Liver (tissue), 9 donors: Measurements from ENCODE around the gene RESP18. TPM values are rescaled to one million over a fixed set of nuclear protein-coding genes. Genes with fewer than 3 reads are reported as not detected.

Source experiments
- DNase-seq: peaks from one replicate; pipeline ENCODE4 v3.0.0-alpha.2; 2017; ENCODE audit warnings: low spot score
- H3K27ac ChIP-seq, 2 donors: one replicate each; pipeline ENCODE4 v1.7.0; 2013; ENCODE audit warnings: inconsistent platforms in 2 of 2, low read length in 2 of 2, control low read depth in 1 of 2, low read depth in 1 of 2, mild to moderate bottlenecking in 1 of 2
- H3K27me3 ChIP-seq, 4 donors: one replicate each; pipeline versions ENCODE4 v1.6.1 to v1.7.0; 2013; ENCODE audit warnings: low read length in 3 of 4, inconsistent platforms in 1 of 4, mild to moderate bottlenecking in 1 of 4, moderate library complexity in 1 of 4; ENCODE audit not compliant: control insufficient read depth in 4 of 4, insufficient read depth in 4 of 4
- H3K36me3 ChIP-seq, 4 donors: one replicate each; pipeline versions ENCODE4 v1.6.1 to v1.7.0; 2013; ENCODE audit warnings: low read length in 3 of 4, mild to moderate bottlenecking in 3 of 4, low read depth in 1 of 4, moderate library complexity in 1 of 4; ENCODE audit not compliant: control insufficient read depth in 4 of 4, insufficient read depth in 3 of 4
- H3K4me1 ChIP-seq, 4 donors: one replicate each; pipeline versions ENCODE4 v1.6.1 to v1.7.0; 2013; ENCODE audit warnings: low read length in 3 of 4, mild to moderate bottlenecking in 3 of 4, moderate library complexity in 1 of 4; ENCODE audit not compliant: control insufficient read depth in 4 of 4, insufficient read depth in 4 of 4
- H3K4me3 ChIP-seq, 3 donors: one replicate each; pipeline versions ENCODE4 v1.6.1 to v1.7.0; 2013; ENCODE audit warnings: low read length in 3 of 3, control low read depth in 1 of 3, low read depth in 1 of 3, mild to moderate bottlenecking in 1 of 3
- H3K9ac ChIP-seq, 2 donors: one replicate each; pipeline ENCODE4 v1.7.0; 2013; ENCODE audit warnings: low read length in 2 of 2, mild to moderate bottlenecking in 2 of 2, moderate library complexity in 2 of 2, control low read depth in 1 of 2, low read depth in 1 of 2
- H3K9me3 ChIP-seq, 4 donors: one replicate each; pipeline versions ENCODE4 v1.6.1 to v1.7.0; 2013; ENCODE audit warnings: low read length in 3 of 4; ENCODE audit not compliant: control insufficient read depth in 4 of 4
- FOXA1 ChIP-seq: IDR thresholded peaks from 2 replicates; pipeline ENCODE4 v1.6.1; 2016; ENCODE audit warnings: antibody characterized with exemption
- GABPA ChIP-seq, 2 donors: IDR thresholded peaks in 1 of 2; conservative IDR thresholded peaks in 1 of 2; 2 replicates each; pipeline ENCODE4 v1.6.1; 2016; ENCODE audit warnings: antibody characterized with exemption in 2 of 2, mild to moderate bottlenecking in 1 of 2, moderate library complexity in 1 of 2
- HNF4G ChIP-seq: IDR thresholded peaks from 2 replicates; pipeline ENCODE4 v1.6.1; 2016; ENCODE audit warnings: antibody characterized with exemption
- NR2F2 ChIP-seq: IDR thresholded peaks from 2 replicates; pipeline ENCODE4 v1.6.1; 2016; ENCODE audit warnings: antibody characterized with exemption
- RAD21 ChIP-seq, 2 donors: IDR thresholded peaks; 2 replicates each; pipeline ENCODE4 v1.6.1; 2016; ENCODE audit warnings: antibody characterized with exemption in 2 of 2, mild to moderate bottlenecking in 2 of 2
- RXRA ChIP-seq, 2 donors: IDR thresholded peaks; 2 replicates each; pipeline ENCODE4 v1.6.1; 2017 to 2018; ENCODE audit warnings: antibody characterized with exemption in 2 of 2, mild to moderate bottlenecking in 1 of 2
- SP1 ChIP-seq: IDR thresholded peaks from 2 replicates; pipeline ENCODE4 v1.6.1; 2018; ENCODE audit warnings: antibody characterized with exemption, mild to moderate bottlenecking
- TAF1 ChIP-seq: conservative IDR thresholded peaks from 2 replicates; pipeline ENCODE4 v1.6.1; 2016; ENCODE audit warnings: antibody characterized with exemption, mild to moderate bottlenecking
- YY1 ChIP-seq: IDR thresholded peaks from 2 replicates; pipeline ENCODE4 v1.6.1; 2016; ENCODE audit warnings: antibody characterized with exemption, mild to moderate bottlenecking
- WGBS: extraction: QIAGEN DNeasy Blood & Tissue Kit; methylation state at CpG from one replicate; pipeline ENCODE4 v1.1.7; 2013; 5-methylcytosine and 5-hydroxymethylcytosine counted together
- polyA plus RNA-seq, 2 donors: library from polyadenylated mRNA; stranded (reverse) in 1 of 2; unstranded in 1 of 2; fragments of 200-250 nt in 1 of 2; fragments of >200 nt in 1 of 2; fragmentation: Nextera tagmentation in 1 of 2; extraction: Ambion mirVana in 1 of 2; gene quantifications; one replicate each; pipeline versions ENCODE4 v1.2.1 to v1.2.3, GENCODE V29; 2013 to 2015
- total RNA-seq, 2 donors: library from RNA; depleted of rRNA; stranded (reverse); fragments of >200 nt; gene quantifications; one replicate each; pipeline ENCODE4 v1.2.3, GENCODE V29; 2014
- TF ChIP-seq, protein P1 (sequence below): IDR thresholded peaks from 2 replicates; pipeline ENCODE4 v1.6.1; 2016; ENCODE audit warnings: antibody characterized with exemption, mild to moderate bottlenecking
- TF ChIP-seq, protein P2 (sequence below): IDR thresholded peaks from 2 replicates; pipeline ENCODE4 v1.6.1; 2016; ENCODE audit warnings: antibody characterized with exemption
- TF ChIP-seq, protein P3 (sequence below): IDR thresholded peaks from 2 replicates; pipeline ENCODE4 v1.6.1; 2016; ENCODE audit warnings: antibody characterized with exemption
- donor health status: healthy.
- donor health status: healthy.
- donor health status: healthy.
- donor health status: healthy.
- donor health status: healthy.

Gene RESP18
- total and polyA plus RNA-seq, 4 donors, result not detected

DNA sequence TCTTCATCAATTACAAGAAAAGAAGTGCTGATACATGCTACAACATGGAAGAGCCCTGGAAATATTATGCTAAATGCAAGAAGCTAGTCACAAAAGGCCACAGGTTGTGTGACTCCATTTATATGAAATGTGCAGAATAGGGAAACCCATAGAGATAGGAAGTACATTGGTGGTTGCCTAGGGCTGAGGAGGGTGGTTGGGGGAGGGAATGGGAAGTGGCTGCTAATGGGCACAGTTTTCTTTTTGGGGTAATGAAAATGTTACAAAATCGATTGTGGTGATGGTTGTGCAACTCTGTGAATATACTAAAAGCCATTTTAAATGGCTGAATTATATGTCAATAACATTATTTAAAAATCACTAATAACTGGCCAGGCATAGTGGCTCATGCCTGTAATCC, 24.3 kb upstream of the RESP18 start:
- H3K27ac ChIP-seq, result no peak overlapping the region
- peaks cover 0 to 10% (median 5%) of the 10 kb centered on the region in 4 donors for H3K4me1 ChIP-seq
- TF ChIP-seq, protein P1, sequence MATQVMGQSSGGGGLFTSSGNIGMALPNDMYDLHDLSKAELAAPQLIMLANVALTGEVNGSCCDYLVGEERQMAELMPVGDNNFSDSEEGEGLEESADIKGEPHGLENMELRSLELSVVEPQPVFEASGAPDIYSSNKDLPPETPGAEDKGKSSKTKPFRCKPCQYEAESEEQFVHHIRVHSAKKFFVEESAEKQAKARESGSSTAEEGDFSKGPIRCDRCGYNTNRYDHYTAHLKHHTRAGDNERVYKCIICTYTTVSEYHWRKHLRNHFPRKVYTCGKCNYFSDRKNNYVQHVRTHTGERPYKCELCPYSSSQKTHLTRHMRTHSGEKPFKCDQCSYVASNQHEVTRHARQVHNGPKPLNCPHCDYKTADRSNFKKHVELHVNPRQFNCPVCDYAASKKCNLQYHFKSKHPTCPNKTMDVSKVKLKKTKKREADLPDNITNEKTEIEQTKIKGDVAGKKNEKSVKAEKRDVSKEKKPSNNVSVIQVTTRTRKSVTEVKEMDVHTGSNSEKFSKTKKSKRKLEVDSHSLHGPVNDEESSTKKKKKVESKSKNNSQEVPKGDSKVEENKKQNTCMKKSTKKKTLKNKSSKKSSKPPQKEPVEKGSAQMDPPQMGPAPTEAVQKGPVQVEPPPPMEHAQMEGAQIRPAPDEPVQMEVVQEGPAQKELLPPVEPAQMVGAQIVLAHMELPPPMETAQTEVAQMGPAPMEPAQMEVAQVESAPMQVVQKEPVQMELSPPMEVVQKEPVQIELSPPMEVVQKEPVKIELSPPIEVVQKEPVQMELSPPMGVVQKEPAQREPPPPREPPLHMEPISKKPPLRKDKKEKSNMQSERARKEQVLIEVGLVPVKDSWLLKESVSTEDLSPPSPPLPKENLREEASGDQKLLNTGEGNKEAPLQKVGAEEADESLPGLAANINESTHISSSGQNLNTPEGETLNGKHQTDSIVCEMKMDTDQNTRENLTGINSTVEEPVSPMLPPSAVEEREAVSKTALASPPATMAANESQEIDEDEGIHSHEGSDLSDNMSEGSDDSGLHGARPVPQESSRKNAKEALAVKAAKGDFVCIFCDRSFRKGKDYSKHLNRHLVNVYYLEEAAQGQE, result no peak
- TF ChIP-seq RXRA (IDR thresholded peaks at IDR 0.05), result no peak
- TF ChIP-seq, protein P2, sequence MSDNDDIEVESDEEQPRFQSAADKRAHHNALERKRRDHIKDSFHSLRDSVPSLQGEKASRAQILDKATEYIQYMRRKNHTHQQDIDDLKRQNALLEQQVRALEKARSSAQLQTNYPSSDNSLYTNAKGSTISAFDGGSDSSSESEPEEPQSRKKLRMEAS, result no peak
- TF ChIP-seq NR2F2, result no peak
- no peak for TF ChIP-seq FOXA1
- TF ChIP-seq TAF1, result no peak
- no peak for TF ChIP-seq SP1
- TF ChIP-seq YY1, result no peak
- no peak for TF ChIP-seq RAD21 (IDR thresholded peaks at IDR 0.05)
- DNase-seq, result no peak
- H3K27me3 ChIP-seq, result peaks cover 0 to 4% (median 4%) of the 10 kb centered on the region in 4 donors
- H3K9ac ChIP-seq, result no peak overlapping the region
- H3K9me3 ChIP-seq, result no peaks in the 10 kb centered on the region
- peaks cover 0 to 4% (median 0%) of the 10 kb centered on the region in 4 donors for H3K36me3 ChIP-seq
- 60% methylated on average over 1 of the region's 1 CpG for WGBS
- no peak overlapping the region for H3K4me3 ChIP-seq

DNA sequence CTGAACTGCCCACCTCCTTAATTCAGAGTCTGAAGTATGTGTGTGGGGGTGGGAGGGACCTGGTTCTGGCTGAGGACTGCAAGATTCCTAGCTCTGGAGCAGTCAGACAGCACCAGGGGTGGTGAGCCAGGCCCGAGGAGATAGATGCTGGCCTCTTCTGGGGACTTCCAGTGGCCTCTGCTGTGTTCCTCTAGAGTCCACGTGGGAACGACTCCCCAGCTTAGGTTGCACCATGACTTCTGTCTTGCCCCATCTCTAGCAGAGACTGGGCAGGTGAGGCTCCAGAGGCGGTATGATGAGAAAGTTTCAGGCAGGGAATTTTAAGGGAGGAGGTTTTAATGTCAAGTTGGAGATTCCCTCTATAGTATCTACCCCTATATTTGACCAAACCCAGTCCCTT, 22.0 kb upstream of the RESP18 start:
- no peak overlapping the region for H3K9ac ChIP-seq
- no peak overlapping the region for H3K27ac ChIP-seq
- no peaks in the 10 kb centered on the region for H3K36me3 ChIP-seq
- H3K4me1 ChIP-seq, result peaks cover 0 to 10% (median 5%) of the 10 kb centered on the region in 4 donors
- H3K9me3 ChIP-seq, result no peaks in the 10 kb centered on the region
- peaks cover 0 to 4% (median 4%) of the 10 kb centered on the region in 4 donors for H3K27me3 ChIP-seq
- TF ChIP-seq HNF4G (no peak), YY1 (no peak), FOXA1 (no peak), NR2F2 (no peak), TAF1 (no peak), GABPA (IDR thresholded peaks at IDR 0.05 in 1 of 2, conservative IDR thresholded peaks at IDR 0.05 in 1 of 2) (no peak)
- TF ChIP-seq, protein P3, sequence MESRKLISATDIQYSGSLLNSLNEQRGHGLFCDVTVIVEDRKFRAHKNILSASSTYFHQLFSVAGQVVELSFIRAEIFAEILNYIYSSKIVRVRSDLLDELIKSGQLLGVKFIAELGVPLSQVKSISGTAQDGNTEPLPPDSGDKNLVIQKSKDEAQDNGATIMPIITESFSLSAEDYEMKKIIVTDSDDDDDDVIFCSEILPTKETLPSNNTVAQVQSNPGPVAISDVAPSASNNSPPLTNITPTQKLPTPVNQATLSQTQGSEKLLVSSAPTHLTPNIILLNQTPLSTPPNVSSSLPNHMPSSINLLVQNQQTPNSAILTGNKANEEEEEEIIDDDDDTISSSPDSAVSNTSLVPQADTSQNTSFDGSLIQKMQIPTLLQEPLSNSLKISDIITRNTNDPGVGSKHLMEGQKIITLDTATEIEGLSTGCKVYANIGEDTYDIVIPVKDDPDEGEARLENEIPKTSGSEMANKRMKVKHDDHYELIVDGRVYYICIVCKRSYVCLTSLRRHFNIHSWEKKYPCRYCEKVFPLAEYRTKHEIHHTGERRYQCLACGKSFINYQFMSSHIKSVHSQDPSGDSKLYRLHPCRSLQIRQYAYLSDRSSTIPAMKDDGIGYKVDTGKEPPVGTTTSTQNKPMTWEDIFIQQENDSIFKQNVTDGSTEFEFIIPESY, result no peak
- TF ChIP-seq, protein P2, result no peak
- TF ChIP-seq, protein P1, result no peak
- no peak for DNase-seq
- no peak overlapping the region for H3K4me3 ChIP-seq
- WGBS, result 62% methylated on average over 4 of the region's 4 CpGs
